SK-N-SH treated with all-trans-retinoic acid at 6 μM for 48 hours (cell line): ENCODE data around the gene HMGB3.

Source experiments
- ARNTL ChIP-seq: fragments of 450-650 bp; formaldehyde crosslinking; IDR thresholded peaks from 2 replicates; pipeline ENCODE4 v1.5.0; 2020; ENCODE audit warnings: low read depth, mild to moderate bottlenecking, moderate library complexity, borderline replicate concordance
- RARB ChIP-seq: fragments of 250-450 bp; sonication (Bioruptor Pico); IDR thresholded peaks from 2 replicates; pipeline ENCODE4 v1.8.0; 2021; ENCODE audit warnings: mild to moderate bottlenecking, moderate library complexity
- TCF4 ChIP-seq: fragments of 250-450 bp; sonication (Bioruptor Pico); IDR thresholded peaks from 2 replicates; pipeline ENCODE4 v1.8.0; 2021; ENCODE audit warnings: mild to moderate bottlenecking, moderate library complexity, borderline replicate concordance
- ZFP30 ChIP-seq: fragments of 450-650 bp; formaldehyde crosslinking; IDR thresholded peaks from 2 replicates; pipeline ENCODE4 v1.5.0; 2022; ENCODE audit warnings: mild to moderate bottlenecking, moderate library complexity
- ZNF565 ChIP-seq: fragments of 450-650 bp; formaldehyde crosslinking; conservative IDR thresholded peaks from 2 replicates; pipeline ENCODE4 v1.5.0; 2020; ENCODE audit warnings: low read depth, mild to moderate bottlenecking, moderate library complexity
- ZNF8 ChIP-seq: fragments of 450-650 bp; formaldehyde crosslinking; IDR thresholded peaks from 2 replicates; pipeline ENCODE4 v1.5.0; 2020; ENCODE audit warnings: mild to moderate bottlenecking, moderate library complexity

GRCh38 chrX:150982788-150983520 is at the start of gene HMGB3:
- TF ChIP-seq TCF4 (CRISPR knock-in tag) = no peak
- no peak for TF ChIP-seq ARNTL (CRISPR knock-in tag)
- no peak for TF ChIP-seq ZNF565 (CRISPR knock-in tag)
- no peak for TF ChIP-seq ZFP30 (CRISPR knock-in tag)
- no peak for TF ChIP-seq ZNF8 (CRISPR knock-in tag)
- no peak for TF ChIP-seq RARB
